Suppressor macrophage treated with lipopolysaccharide for 1 hour (primary cell): ENCODE data around the gene PPT1.
"Not testable (repeated sequence)": the region's sequence is repeated elsewhere in the genome, so short reads cannot be mapped to it uniquely, and the experiment has no call there.

Experiments
- DNase-seq, 3 donors: peaks; one replicate each; pipeline ENCODE4 v3.0.0-alpha.2; 2020 to 2022

Gene PPT1

GRCh38 chr1:40053138-40053887 is 43.7 kb downstream of the PPT1 start:
- DNase-seq = no peak

GRCh38 chr1:40050863-40051262 is 46.2 kb downstream of the PPT1 start:
- DNase-seq = peak; percentile 55 to 71 (median 66)

- peak; percentile 34 to 35 (median 34) for DNase-seq
These were observed 47.3 kb downstream of the PPT1 start for GRCh38 chr1:40049725-40050124.

DNA sequence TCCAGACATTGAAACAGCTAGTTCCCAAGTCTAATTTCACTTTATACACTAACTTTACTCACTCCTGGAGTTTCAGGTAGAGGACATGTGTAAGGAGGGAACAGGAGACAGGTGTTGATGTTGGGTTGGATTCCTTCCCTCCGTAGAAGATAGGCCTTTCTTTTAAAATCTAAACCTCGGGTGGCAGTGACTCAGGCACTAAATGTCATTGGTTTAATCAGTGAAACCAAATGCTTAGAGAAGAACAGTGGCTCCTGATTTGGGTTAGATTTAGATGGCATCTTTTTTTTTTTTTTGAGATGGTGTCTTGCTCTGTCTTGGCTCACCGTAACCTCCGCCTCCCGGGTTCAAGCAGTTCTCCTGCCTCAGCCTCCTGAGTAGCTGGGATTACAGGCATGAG is 49.3 kb downstream of the PPT1 start:
- no peak for DNase-seq

GRCh38 chr1:40047276-40047675 is 49.8 kb downstream of the PPT1 start:
- no peak for DNase-seq

DNA sequence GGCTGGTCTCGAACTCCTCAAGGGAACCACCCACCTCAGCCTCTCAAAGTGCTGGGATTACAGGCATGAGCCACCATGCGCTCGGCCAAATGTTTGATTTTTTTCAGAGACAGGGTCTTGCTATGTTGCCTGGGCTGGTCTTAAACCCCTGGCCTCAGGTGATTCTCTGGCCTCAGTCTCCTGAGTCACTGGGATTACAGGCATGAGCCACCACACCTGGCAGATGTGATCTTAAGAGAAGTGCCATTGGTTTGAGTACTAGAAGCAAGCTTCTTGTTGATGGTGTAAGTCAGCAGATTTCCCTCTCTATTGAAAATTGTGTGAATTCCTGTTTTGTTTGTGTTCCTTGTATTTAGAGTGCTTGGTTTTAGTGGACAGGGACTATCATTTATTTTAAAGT is 51.3 kb downstream of the PPT1 start:
- DNase-seq = no peak

GRCh38 chr1:40045182-40045581 is 51.9 kb downstream of the PPT1 start:
- DNase-seq = peak in 1 of 3 donors; percentile 31

DNA sequence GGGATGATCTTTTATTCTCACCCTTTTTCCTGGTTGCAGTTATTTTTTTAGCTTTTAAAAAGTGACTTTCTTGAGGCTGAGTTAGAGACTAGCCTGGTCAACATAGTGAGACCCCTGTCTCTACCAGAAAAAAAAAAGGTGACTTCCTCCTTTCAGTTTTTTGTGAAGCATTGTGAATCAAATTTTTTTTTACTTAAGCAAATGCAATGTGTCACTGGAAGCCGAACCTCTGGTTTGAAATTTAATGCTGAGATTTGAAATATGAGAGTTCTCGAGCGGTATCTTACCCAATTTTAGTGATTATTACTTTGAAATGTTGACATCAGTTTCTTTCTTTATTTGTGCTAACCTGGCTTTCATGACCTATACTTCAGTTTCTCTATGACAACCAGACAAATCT is 52.9 kb downstream of the PPT1 start:
- DNase-seq = peak in 2 of 3 donors; percentile 42 to 58

DNA sequence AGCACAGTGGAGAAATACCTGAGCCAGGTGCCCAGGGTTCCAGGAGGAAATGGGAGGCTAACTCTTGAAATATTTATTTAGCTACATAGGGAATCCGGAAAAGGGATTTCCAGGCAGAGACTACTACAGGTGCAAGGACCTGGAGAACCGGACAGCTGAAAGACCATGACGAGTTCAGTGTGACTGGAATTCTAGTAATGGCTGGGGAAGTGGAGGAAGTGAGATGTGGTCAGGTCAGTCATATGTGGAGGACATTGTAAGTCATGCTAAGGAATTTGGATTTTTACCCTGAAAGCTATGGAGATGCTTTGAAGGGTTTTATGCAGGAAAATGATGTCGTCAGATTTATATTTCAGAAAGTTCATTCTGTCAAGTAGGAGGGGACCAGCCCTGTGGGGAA is 54.7 kb downstream of the PPT1 start:
- DNase-seq = peak; percentile 37 to 47 (median 46)

- no peak for DNase-seq
These were observed 55.6 kb downstream of the PPT1 start for GRCh38 chr1:40041466-40041838.

DNA sequence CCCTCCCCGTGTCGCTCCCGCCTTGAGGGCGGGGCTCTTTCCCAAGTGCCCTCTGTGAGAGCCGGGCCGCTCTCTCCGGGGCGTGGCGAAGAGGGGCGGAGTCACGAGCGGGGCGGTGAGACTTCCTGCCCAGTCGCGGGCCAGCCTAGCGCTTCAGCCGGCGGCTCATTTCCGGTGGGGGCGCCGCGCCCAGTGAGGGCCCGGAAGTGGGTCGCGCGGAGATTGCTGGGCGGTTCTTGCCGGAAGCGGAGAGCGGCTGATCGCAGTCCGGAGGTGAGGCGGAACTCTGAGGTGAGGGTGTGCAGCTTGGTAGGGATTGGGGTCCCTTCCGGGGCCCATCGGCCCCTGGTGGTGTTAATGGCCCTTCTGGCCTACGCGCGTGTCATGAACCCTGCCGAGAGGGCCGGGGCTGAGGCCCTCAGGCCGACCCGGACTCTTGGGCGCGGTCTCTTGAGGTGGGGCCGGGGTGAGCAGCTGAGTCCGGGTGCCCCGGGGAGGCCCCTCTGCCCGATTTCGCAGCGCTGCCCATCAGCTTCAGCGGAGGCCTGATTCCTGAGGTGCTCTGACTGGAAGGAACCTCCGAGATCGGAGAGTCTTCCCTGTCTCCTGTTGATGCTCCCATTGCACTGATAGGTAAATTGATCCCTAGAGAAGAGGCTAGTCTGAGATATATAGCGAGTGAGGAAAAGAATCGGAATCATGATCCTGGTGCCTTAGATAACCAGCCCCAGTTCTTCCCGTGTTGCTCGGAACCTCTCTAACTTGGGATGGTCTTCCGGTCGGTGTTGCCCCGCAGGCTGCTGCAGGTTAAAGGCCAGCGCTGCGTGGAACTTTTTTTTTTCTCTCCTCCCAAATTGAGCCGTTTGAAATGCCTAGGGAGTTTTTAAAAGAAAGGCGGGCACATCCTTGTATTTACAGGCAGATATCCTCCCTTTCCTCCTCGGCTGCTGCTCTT is 56.3 kb downstream of the PPT1 start, which contains the start of gene CAP1:
TSS of gene CAP1 (plus strand) at position 219 of the 955 bp plus-strand sequence. CDS start 18,618 bp downstream, outside the sequence.
- DNase-seq = peak; percentile 99 to 100 (median 100)

- DNase-seq = peak; percentile 66 to 80 (median 74)
These were observed 57.1 kb downstream of the PPT1 start for GRCh38 chr1:40039757-40040510.

- DNase-seq = peak in 2 of 3 donors; percentile 58 to 64
These were observed 57.8 kb downstream of the PPT1 start for GRCh38 chr1:40039245-40039756.

DNA sequence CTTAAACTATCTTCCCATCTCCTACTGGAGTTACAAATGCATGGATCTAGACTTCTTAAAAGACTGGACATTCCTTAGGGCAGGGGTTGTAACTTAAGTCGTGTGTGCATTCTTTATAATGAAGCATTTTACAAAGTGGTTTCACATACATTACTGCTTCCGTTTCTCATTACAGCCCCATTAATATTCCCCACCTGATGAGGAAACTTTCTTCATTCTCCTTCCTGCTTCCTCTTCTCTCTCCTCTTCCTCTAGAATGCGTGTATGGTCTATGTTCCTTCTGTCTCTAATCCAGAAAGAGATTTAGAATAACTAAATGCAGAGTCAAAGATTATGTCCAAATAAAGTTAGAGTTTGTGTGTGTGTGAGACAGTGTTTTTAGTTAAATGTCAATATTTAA is 58.4 kb downstream of the PPT1 start:
- peak in 1 of 3 donors; percentile 55 for DNase-seq

DNA sequence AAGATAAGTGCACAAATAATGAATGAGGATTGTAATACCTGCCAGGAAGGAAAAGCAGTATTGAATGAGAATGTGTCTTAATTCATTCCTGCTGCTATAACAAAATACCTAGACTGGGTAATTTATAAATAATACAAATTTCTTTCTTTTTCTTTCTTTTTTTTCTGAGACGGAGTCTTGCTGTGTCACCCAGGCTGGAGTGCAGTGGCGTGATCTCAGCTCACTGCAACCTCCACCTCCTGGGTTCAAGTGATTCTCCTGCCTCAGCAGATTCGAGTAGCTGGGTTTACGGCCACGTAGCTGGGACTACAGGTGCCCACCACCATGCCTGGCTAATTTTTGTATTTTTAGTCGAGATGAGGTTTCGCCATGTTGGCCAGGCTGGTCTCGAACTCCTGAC is 59.8 kb downstream of the PPT1 start:
- DNase-seq = not testable (repeated sequence)

- peak; percentile 42 to 57 (median 53) for DNase-seq
These were observed 60.5 kb downstream of the PPT1 start for GRCh38 chr1:40036574-40036973.

- DNase-seq = peak in 2 of 3 donors; percentile 33 to 41
These were observed 62.2 kb downstream of the PPT1 start for GRCh38 chr1:40034869-40035268.

DNA sequence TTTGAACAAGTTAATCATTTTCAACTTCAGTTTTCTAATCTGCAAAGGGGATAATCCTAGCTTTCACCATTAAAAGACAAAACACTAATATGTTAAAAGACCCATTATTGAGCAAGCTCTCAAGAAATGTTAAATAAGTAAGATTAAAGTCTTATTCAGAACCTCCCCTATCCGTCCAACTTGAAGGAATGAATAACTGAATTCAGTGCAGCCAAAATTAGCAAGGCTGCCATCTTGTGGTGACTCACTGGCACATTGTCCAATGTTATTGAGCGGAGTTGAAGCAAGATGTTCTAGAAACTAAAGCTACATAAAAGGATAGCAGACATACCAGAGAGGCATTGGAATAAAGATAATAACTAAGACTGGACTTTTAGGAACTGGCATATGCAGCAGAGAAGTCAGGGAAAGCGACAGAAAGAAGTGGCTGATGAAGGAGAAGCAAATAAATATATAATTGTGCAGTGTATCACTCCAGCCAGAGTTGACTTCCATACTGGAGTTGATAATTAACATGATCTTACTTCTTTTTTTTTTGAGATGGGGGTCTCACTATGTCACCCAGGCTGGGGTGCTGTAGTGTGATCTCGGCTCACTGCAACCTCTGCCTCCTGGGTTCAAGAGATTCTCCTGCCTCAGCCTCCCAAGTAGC is 64.7 kb downstream of the PPT1 start:
- DNase-seq = peak; percentile 70 to 77 (median 76)

- no peak for DNase-seq
These were observed 66.4 kb downstream of the PPT1 start for GRCh38 chr1:40030528-40031135.

- DNase-seq = no peak
These were observed 67.4 kb downstream of the PPT1 start for GRCh38 chr1:40029608-40030007.

DNA sequence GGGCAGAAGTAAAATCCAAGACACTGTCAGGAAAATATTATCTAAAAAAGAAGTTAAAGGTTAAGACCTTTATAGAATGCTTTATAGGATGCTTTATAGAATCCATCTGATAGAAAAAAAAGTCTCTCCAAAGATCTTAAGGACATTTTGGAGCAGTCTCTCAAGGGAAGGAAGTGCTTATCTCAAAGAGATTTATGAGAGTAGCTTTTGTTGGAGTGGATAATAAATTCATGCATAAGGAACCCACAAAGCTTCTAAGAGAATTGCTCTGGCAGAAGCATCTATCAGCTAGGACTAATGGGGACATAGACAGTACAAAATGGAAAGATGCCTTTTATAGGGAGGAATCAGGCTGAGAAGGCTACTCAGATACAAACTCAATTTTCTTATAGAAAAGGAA is 69.4 kb downstream of the PPT1 start:
- no peak for DNase-seq

DNA sequence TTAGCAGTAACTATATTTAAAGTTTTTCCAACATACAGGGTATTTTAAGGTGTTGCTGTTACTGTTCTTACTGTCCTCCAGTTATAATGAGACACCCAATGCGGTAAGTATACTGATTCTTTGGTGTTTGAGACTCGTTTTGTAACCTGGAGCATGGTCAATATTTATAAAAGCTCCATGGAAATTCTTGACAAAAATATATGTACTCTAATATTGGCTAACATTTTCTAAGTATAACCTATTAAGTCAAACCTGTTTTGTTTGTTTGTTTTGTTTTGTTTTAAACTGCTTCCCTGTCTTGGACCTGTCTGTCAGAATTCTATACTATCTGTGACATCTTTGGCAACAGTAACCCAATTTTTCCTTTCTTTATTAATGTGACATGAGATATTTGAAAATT is 72.4 kb downstream of the PPT1 start:
- DNase-seq = no peak
